CD14-positive monocyte (primary cell): Measurements from ENCODE around the gene KAT6B. TPM values are rescaled to one million over a fixed set of nuclear protein-coding genes. Genes with fewer than 3 reads are reported as not detected.
"Not testable (repeated sequence)": the region's sequence is repeated elsewhere in the genome, so short reads cannot be mapped to it uniquely, and the experiment has no call there.

Source experiments
- DNase-seq, 3 donors: peaks; one replicate each; pipeline ENCODE4 v3.0.0-alpha.2; 2011 to 2022
- H2AFZ ChIP-seq: 2 replicates; pipeline ENCODE4 v1.6.0; 2012; ENCODE audit warnings: mild to moderate bottlenecking, low read depth, low read length, inconsistent platforms; ENCODE audit not compliant: insufficient read depth, poor library complexity, severe bottlenecking
- H3K27ac ChIP-seq, 2 donors: 1 replicate in 1 of 2; 2 replicates in 1 of 2; pipeline ENCODE4 v1.5.1; 2012 to 2013; ENCODE audit warnings: low read length in 2 of 2, control low read depth in 1 of 2, inconsistent platforms in 1 of 2, low read depth in 1 of 2, mild to moderate bottlenecking in 1 of 2
- H3K27me3 ChIP-seq, 2 donors: one replicate each; pipeline versions ENCODE4 v1.6.0 to v1.6.1; 2011 to 2013; ENCODE audit warnings: low read length in 2 of 2; ENCODE audit not compliant: control insufficient read depth in 2 of 2, insufficient read depth in 2 of 2
- H3K36me3 ChIP-seq, 2 donors: replicated peaks in 1 of 2; 1 replicate in 1 of 2; 2 replicates in 1 of 2; pipeline versions ENCODE4 v1.5.1 to v1.6.1; 2012 to 2013; ENCODE audit warnings: low read length in 2 of 2, control low read depth in 1 of 2, inconsistent platforms in 1 of 2, mild to moderate bottlenecking in 1 of 2; ENCODE audit not compliant: insufficient read depth in 2 of 2, control insufficient read depth in 1 of 2
- H3K4me1 ChIP-seq, 2 donors: 1 replicate in 1 of 2; 2 replicates in 1 of 2; pipeline versions ENCODE4 v1.5.1 to v1.6.1; 2012 to 2013; ENCODE audit warnings: low read length in 2 of 2, control low read depth in 1 of 2, inconsistent platforms in 1 of 2, mild to moderate bottlenecking in 1 of 2, moderate library complexity in 1 of 2; ENCODE audit not compliant: insufficient read depth in 2 of 2, control insufficient read depth in 1 of 2
- H3K4me2 ChIP-seq: replicated peaks from 2 replicates; pipeline ENCODE3; 2012; ENCODE audit warnings: low read length, moderate library complexity, mild to moderate bottlenecking; ENCODE audit not compliant: poor library complexity, severe bottlenecking; ENCODE audit errors: extremely low read depth
- H3K4me3 ChIP-seq, 3 experiments: fragments of 200-600 bp in 1 of 3; sonication (generic) in 1 of 3; replicated peaks in 1 of 3; 1 replicate in 2 of 3; 2 replicates in 1 of 3; pipeline ENCODE4 v1.5.1; 2011 to 2013; ENCODE audit warnings: low read length in 3 of 3, mild to moderate bottlenecking in 3 of 3, control low read depth in 2 of 3, low read depth in 2 of 3, inconsistent platforms in 1 of 3, moderate library complexity in 1 of 3
- H3K79me2 ChIP-seq: 2 replicates; pipeline ENCODE4 v1.6.0; 2012; ENCODE audit warnings: mild to moderate bottlenecking, control low read depth, inconsistent platforms, low read length, moderate library complexity; ENCODE audit not compliant: insufficient read depth
- H3K9ac ChIP-seq: 2 replicates; pipeline ENCODE4 v1.6.0; 2017; ENCODE audit warnings: low read length, mild to moderate bottlenecking; ENCODE audit not compliant: insufficient read depth, poor library complexity, severe bottlenecking
- H3K9me3 ChIP-seq, 2 donors: replicated peaks in 1 of 2; 1 replicate in 1 of 2; 2 replicates in 1 of 2; pipeline versions ENCODE4 v1.5.1 to v1.6.1; 2012 to 2013; ENCODE audit warnings: low read length in 2 of 2, control low read depth in 1 of 2; ENCODE audit not compliant: control insufficient read depth in 1 of 2, insufficient read depth in 1 of 2
- H4K20me1 ChIP-seq: 2 replicates; pipeline ENCODE4 v1.6.0; 2012; ENCODE audit warnings: mild to moderate bottlenecking, low read length, control low read depth, moderate library complexity; ENCODE audit not compliant: insufficient read depth
- H3K27ac Mint-ChIP-seq, 7 donors: one replicate each; pipeline ENCODE4 v1.8.0; 2020; ENCODE audit warnings: mild to moderate bottlenecking in 7 of 7, mixed read lengths in 7 of 7, moderate library complexity in 6 of 7, inconsistent platforms in 2 of 7
- H3K27me3 Mint-ChIP-seq, 3 donors: one replicate each; pipeline ENCODE4 v1.8.0; 2021 to 2022; ENCODE audit warnings: low read depth in 3 of 3, mild to moderate bottlenecking in 3 of 3, mixed read lengths in 3 of 3, moderate library complexity in 3 of 3, inconsistent platforms in 1 of 3
- H3K36me3 Mint-ChIP-seq, 2 donors: one replicate each; pipeline ENCODE4 v1.8.0; 2020; ENCODE audit warnings: mixed read lengths in 2 of 2, inconsistent platforms in 1 of 2, mild to moderate bottlenecking in 1 of 2
- H3K4me1 Mint-ChIP-seq: one replicate; pipeline ENCODE4 v1.8.0; 2020; ENCODE audit warnings: mild to moderate bottlenecking, mixed read lengths
- H3K4me3 Mint-ChIP-seq, 2 donors: one replicate each; pipeline ENCODE4 v1.8.0; 2020; ENCODE audit warnings: mild to moderate bottlenecking in 2 of 2, mixed read lengths in 2 of 2, moderate library complexity in 1 of 2
- H3K9me3 Mint-ChIP-seq, 7 donors: one replicate each; pipeline ENCODE4 v1.8.0; 2020 to 2022; ENCODE audit warnings: mixed read lengths in 7 of 7, mild to moderate bottlenecking in 6 of 7, moderate library complexity in 6 of 7, inconsistent platforms in 2 of 7
- WGBS: methylation state at CpG from one replicate; pipeline ENCODE4 v1.1.5; 2013; ENCODE audit warnings: missing lambda C conversion rate; ENCODE audit not compliant: insufficient coverage; 5-methylcytosine and 5-hydroxymethylcytosine counted together
- intact Hi-C, 2 donors: fragments of 100-400 bp; cut with micrococcal nuclease; formaldehyde crosslinking; loops; one replicate each; pipeline versions ENCODE4 v1.15.0 to v1.15.1; 2023
- polyA plus RNA-seq, 3 donors: library from polyadenylated mRNA; depleted of rRNA in 1 of 3; unstranded in 2 of 3; stranded (reverse) in 1 of 3; fragments of 300-500 nt in 2 of 3; fragments of >200 nt in 1 of 3; fragmentation: Illumina TruSeq in 2 of 3; gene quantifications; 1 replicate in 2 of 3; 2 replicates in 1 of 3; pipeline ENCODE4 v1.2.3, GENCODE V29; 2012 to 2021
- TF ChIP-seq, protein P1 (sequence below): fragments of 200-600 bp; IDR thresholded peaks from one replicate; pipeline ENCODE4 v1.8.0; 2022; ENCODE audit warnings: antibody characterized with exemption, mild to moderate bottlenecking

KAT6B gene
- polyA plus RNA-seq, 3 donors = 3.3 to 6.4 (median 6.2) TPM

DNA sequence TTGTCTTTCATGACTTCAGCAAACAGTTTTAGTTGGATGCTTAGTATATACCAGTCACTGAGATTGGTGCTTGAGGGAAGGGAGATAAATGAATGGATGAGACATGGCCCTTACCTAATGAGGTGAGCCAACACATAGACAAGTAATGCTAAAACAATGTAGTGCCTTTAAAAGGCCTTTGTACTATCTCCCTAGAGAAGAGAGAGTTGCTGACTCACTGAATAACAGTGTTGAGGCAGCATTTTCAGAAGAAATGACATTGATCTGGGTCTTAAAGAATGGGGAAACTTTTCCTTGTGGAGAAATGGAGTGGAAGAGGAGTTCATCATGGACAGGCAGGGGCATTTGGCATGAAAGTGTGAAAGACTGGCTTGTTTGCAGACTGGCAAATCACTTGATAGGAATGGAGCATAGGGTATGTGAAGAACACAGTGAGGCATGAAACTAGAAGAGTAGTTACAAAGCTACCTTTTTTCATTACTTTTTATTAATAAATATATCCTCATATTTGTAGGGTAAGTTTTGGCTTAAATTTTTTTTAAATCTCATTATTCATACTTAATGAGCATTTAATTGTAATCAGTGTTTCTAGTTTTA, 91.2 kb downstream of the KAT6B start:
- DNase-seq = no peak

DNA sequence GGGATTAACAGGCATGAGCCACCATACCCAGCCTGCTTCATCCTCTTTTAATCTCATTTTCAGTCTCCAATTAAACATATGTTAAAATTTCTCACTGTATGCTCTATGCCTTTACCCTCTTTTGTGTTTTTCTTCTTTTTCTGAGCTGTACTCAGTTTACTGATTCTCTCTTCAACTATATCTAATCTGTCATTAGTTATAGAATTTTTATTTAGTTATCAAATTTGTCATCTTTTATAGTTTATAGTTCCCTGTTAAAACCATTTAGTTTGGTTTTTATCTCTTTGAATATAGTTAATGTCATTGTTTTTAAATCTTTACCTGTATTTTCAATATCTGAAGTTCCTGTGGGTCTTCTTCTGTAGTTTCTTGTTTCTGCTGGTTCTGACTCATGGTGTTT, 93.3 kb downstream of the KAT6B start:
- Mint-ChIP-seq H3K27ac (peak overlapping the region in 1 of 7 donors; percentile 25), H3K36me3 (peaks cover 5 to 11% of the 10 kb centered on the region in 2 donors), H3K27me3 (no peaks in the 10 kb centered on the region), H3K9me3 (peaks cover 3 to 8% (median 4%) of the 10 kb centered on the region in 7 donors), H3K4me3 (no peak overlapping the region), H3K4me1 (peaks cover 19% of the 10 kb centered on the region)
- H3K9me3 ChIP-seq = peaks cover 0 to 8% of the 10 kb centered on the region in 2 donors
- no peak overlapping the region for H3K4me2 ChIP-seq
- H3K27me3 ChIP-seq = no peaks in the 10 kb centered on the region
- H3K4me3 ChIP-seq = no peak overlapping the region
- TF ChIP-seq, protein P1, sequence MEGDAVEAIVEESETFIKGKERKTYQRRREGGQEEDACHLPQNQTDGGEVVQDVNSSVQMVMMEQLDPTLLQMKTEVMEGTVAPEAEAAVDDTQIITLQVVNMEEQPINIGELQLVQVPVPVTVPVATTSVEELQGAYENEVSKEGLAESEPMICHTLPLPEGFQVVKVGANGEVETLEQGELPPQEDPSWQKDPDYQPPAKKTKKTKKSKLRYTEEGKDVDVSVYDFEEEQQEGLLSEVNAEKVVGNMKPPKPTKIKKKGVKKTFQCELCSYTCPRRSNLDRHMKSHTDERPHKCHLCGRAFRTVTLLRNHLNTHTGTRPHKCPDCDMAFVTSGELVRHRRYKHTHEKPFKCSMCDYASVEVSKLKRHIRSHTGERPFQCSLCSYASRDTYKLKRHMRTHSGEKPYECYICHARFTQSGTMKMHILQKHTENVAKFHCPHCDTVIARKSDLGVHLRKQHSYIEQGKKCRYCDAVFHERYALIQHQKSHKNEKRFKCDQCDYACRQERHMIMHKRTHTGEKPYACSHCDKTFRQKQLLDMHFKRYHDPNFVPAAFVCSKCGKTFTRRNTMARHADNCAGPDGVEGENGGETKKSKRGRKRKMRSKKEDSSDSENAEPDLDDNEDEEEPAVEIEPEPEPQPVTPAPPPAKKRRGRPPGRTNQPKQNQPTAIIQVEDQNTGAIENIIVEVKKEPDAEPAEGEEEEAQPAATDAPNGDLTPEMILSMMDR = no peak
- H3K9ac ChIP-seq = no peak overlapping the region
- H3K36me3 ChIP-seq = no peaks in the 10 kb centered on the region
- peaks cover 11% of the 10 kb centered on the region for H4K20me1 ChIP-seq
- DNase-seq = no peak
- no peak overlapping the region for H3K27ac ChIP-seq
- no peak overlapping the region for H2AFZ ChIP-seq
- intact Hi-C loops = no loop called here
- H3K79me2 ChIP-seq = peaks cover 37% of the 10 kb centered on the region
- peaks cover 3 to 5% of the 10 kb centered on the region in 2 donors for H3K4me1 ChIP-seq

More for the DNA sequence above, 91.2 kb downstream of the KAT6B start:
- Histone ChIP-seq H3K27ac (no peak overlapping the region), H2AFZ (no peak overlapping the region), H4K20me1 (peaks cover 7% of the 10 kb centered on the region), H3K79me2 (peaks cover 47% of the 10 kb centered on the region), H3K4me1 (no peaks in the 10 kb centered on the region), H3K9me3 (peaks cover 0 to 8% of the 10 kb centered on the region in 2 donors), H3K9ac (no peak overlapping the region), H3K4me2 (no peak overlapping the region), H3K36me3 (no peaks in the 10 kb centered on the region), H3K27me3 (no peaks in the 10 kb centered on the region), H3K4me3 (no peak overlapping the region)
- peaks cover 3 to 8% (median 4%) of the 10 kb centered on the region in 7 donors for H3K9me3 Mint-ChIP-seq
- TF ChIP-seq, protein P1 = no peak
- intact Hi-C loops = no loop called here
- no peak overlapping the region for H3K4me3 Mint-ChIP-seq
- H3K27ac Mint-ChIP-seq = no peak overlapping the region
- H3K4me1 Mint-ChIP-seq = peaks cover 15% of the 10 kb centered on the region
- H3K36me3 Mint-ChIP-seq = peaks cover 5 to 11% of the 10 kb centered on the region in 2 donors
- H3K27me3 Mint-ChIP-seq = no peaks in the 10 kb centered on the region

DNA sequence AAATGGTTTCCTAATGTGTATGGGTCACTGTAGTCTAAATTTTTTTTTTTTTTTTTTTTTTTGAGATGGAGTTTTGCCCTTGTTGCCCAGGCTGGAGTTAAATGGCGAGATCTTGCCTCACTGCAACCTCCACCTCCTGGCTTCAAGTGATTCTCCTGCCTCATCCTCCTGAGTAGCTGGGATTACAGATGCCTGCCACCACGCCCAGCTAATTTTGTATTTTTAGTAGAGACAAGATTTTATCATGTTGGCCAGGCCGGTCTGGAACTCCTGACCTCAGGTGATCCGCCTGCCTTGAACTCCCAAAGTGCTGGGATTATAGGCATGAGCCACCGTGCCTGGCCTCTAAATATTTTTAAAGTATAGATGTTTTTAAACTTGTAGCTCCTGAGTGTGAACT, 94.7 kb downstream of the KAT6B start:
- H3K9ac ChIP-seq, H2AFZ ChIP-seq, H3K4me3 Mint-ChIP-seq, intact Hi-C loops, H3K27ac Mint-ChIP-seq, H3K9me3 Mint-ChIP-seq, H3K4me3 ChIP-seq, H3K4me2 ChIP-seq, H3K36me3 ChIP-seq, H3K27me3 Mint-ChIP-seq, H3K9me3 ChIP-seq, DNase-seq, H3K27me3 ChIP-seq, H3K4me1 ChIP-seq, H3K27ac ChIP-seq: not testable (repeated sequence)
- H4K20me1 ChIP-seq = peaks cover 11% of the 10 kb centered on the region
- H3K79me2 ChIP-seq = peaks cover 31% of the 10 kb centered on the region
- 94% methylated on average over 3 of the region's 5 CpGs for WGBS
- H3K4me1 Mint-ChIP-seq = peaks cover 19% of the 10 kb centered on the region
- peaks cover 5 to 11% of the 10 kb centered on the region in 2 donors for H3K36me3 Mint-ChIP-seq
